H1 (cell line): Measurements from ENCODE around the gene MIA2. TPM values are rescaled to one million over a fixed set of nuclear protein-coding genes. Genes with fewer than 3 reads are reported as not detected.

Source experiments
- CHD7 ChIP-seq: fragments of 300-600 bp; sonication (generic); IDR thresholded peaks from 2 replicates; pipeline ENCODE4 v1.7.1; 2012; ENCODE audit warnings: low read length, moderate library complexity, mild to moderate bottlenecking, inconsistent platforms; ENCODE audit not compliant: insufficient replicate concordance
- RBBP5 ChIP-seq: IDR thresholded peaks from 2 replicates; pipeline ENCODE4 v1.7.1; 2012; ENCODE audit warnings: low read depth, mild to moderate bottlenecking, inconsistent platforms, low read length, moderate library complexity, borderline replicate concordance
- RXRA ChIP-seq: IDR thresholded peaks from 2 replicates; pipeline ENCODE4 v1.6.1; 2011; ENCODE audit warnings: low read depth, mild to moderate bottlenecking, low read length, moderate library complexity; ENCODE audit not compliant: insufficient read depth
- TCF12 ChIP-seq: IDR thresholded peaks from 2 replicates; pipeline ENCODE4 v1.6.1; 2011; ENCODE audit warnings: low read depth, mild to moderate bottlenecking, low read length
- USF2 ChIP-seq: IDR thresholded peaks from 2 replicates; pipeline ENCODE4 v1.6.1; 2011; ENCODE audit warnings: low read length, improper control_type of control experiment
- polyA plus RNA-seq, 7 experiments: library from polyadenylated mRNA; depleted of rRNA in 3 of 7; stranded (reverse) in 5 of 7; unstranded in 2 of 7; fragments of >200 nt in 5 of 7; fragments of 200-250 nt in 2 of 7; gene quantifications; 1 replicate in 5 of 7; 2 replicates in 1 of 7; 4 replicates in 1 of 7; pipeline versions ENCODE4 v1.2.1 to v1.2.3, GENCODE V29; 2011 to 2013; ENCODE audit warnings: missing spikeins in 2 of 7, mixed read lengths in 2 of 7
- total RNA-seq: library from RNA; stranded (reverse); fragmentation: NEBNext Ultra II Directional; extraction: Animal tissue kit (Norgen Biotek cat#: 25700); gene quantifications from 2 replicates; pipeline ENCODE4 v1.2.1, GENCODE V29; 2021

MIA2 gene
- total and polyA plus RNA-seq, 2 of the 8 experiments (the other 6 are each of a cell fraction or from before 2014, with no cell fraction given): 10.1 to 15.0 TPM

- TF ChIP-seq CHD7 (no peak), USF2 (no peak), RBBP5 (no peak), RXRA (no peak), TCF12 (no peak)
Measured at GRCh38 chr14:39366460-39367386, 133.0 kb downstream of the MIA2 start (continued).
